ENCODE measurements around the gene STK39. TPM values are rescaled to one million over a fixed set of nuclear protein-coding genes. Genes with fewer than 3 reads are reported as not detected.
A peak's percentile ranks its signal among the peaks of the same experiment; 100 is the strongest.

The STK39 gene
- total and polyA plus RNA-seq, 2 experiments from 2014 or later: 3.2 to 14.6 TPM

GRCh38 chr2:168234407-168235085 lies 12.8 kb downstream of the STK39 start:
- TF ChIP-seq EZH2phosphoT487 (IDR thresholded peaks at IDR 0.05; ENCODE audit: insufficient read depth, low read depth) (no peak), EZH2 (IDR thresholded peaks at IDR 0.05; ENCODE audit: insufficient read depth, poor library complexity, severe bottlenecking) (no peak)

GRCh38 chr2:168233726-168234406 lies 13.5 kb downstream of the STK39 start:
- no peak overlapping the region for H2AFZ ChIP-seq
- no peaks in the 10 kb centered on the region for H3K36me3 ChIP-seq (ENCODE audit: low read depth)
- H3F3A ChIP-seq (ENCODE audit: insufficient read depth): 0 out of 2 replicates have a peak, but pooled peaks cover 7% of the 10 kb centered on the region
- no peak overlapping the region for H3K4me2 ChIP-seq (ENCODE audit: unreplicated experiment)
- H3K4me1 ChIP-seq (ENCODE audit: insufficient read depth): peaks cover 20% of the 10 kb centered on the region
- no peaks in the 10 kb centered on the region for H3K9me2 ChIP-seq (ENCODE audit: insufficient read depth)
- H3K9ac ChIP-seq: no peak overlapping the region
- TF ChIP-seq EZH2 (IDR thresholded peaks at IDR 0.05; ENCODE audit: insufficient read depth, poor library complexity, severe bottlenecking) (no peak), EZH2phosphoT487 (IDR thresholded peaks at IDR 0.05; ENCODE audit: insufficient read depth, low read depth) (no peak)
- no peaks in the 10 kb centered on the region for H4K20me1 ChIP-seq (ENCODE audit: insufficient read depth)
- 85 to 87% methylated on average over 5 of the region's 5 CpGs for WGBS, 2 experiments (ENCODE audit: low coverage in 1 of 2, low lambda C conversion rate in 2 of 2, missing lambda C conversion rate in 2 of 2)
- no peak overlapping the region for H3K27ac ChIP-seq
- no peak overlapping the region for H3K4me3 ChIP-seq
- no peaks in the 10 kb centered on the region for H3K9me3 ChIP-seq (ENCODE audit: low read depth)
- in situ Hi-C loops (cut with MboI): no loop called here
- peaks cover 66% of the 10 kb centered on the region for H3K79me2 ChIP-seq (ENCODE audit: insufficient read depth)
- no peak for DNase-seq
- H3K27me3 ChIP-seq (replicated peaks; ENCODE audit: insufficient read depth): no peaks in the 10 kb centered on the region

More at GRCh38 chr2:168234407-168235085, 12.8 kb downstream of the STK39 start:
- H3K36me3 ChIP-seq (ENCODE audit: low read depth): no peaks in the 10 kb centered on the region
- no peak overlapping the region for H3K4me2 ChIP-seq (ENCODE audit: unreplicated experiment)
- DNase-seq: peak; percentile 13
- in situ Hi-C loops (cut with MboI): no loop called here
- H3K9ac ChIP-seq: no peak overlapping the region
- no peaks in the 10 kb centered on the region for H3K9me3 ChIP-seq (ENCODE audit: low read depth)
- 98 to 100% methylated on average over 2 of the region's 2 CpGs for WGBS, 2 experiments (ENCODE audit: low coverage in 1 of 2, low lambda C conversion rate in 2 of 2, missing lambda C conversion rate in 2 of 2)
- H3K4me3 ChIP-seq: no peak overlapping the region
- H3K79me2 ChIP-seq (ENCODE audit: insufficient read depth): peaks cover 64% of the 10 kb centered on the region
- H2AFZ ChIP-seq: no peak overlapping the region
- H3F3A ChIP-seq (ENCODE audit: insufficient read depth): 0 out of 2 replicates have a peak, but pooled peaks cover 7% of the 10 kb centered on the region
- H3K27me3 ChIP-seq (replicated peaks; ENCODE audit: insufficient read depth): no peaks in the 10 kb centered on the region
- H3K27ac ChIP-seq: no peak overlapping the region
- H3K9me2 ChIP-seq (ENCODE audit: insufficient read depth): no peaks in the 10 kb centered on the region
- H4K20me1 ChIP-seq (ENCODE audit: insufficient read depth): no peaks in the 10 kb centered on the region
- H3K4me1 ChIP-seq (ENCODE audit: insufficient read depth): peaks cover 20% of the 10 kb centered on the region

- Histone ChIP-seq H3K9ac (no peak overlapping the region), H3K4me1 (ENCODE audit: insufficient read depth) (peaks cover 20% of the 10 kb centered on the region), H3K27me3 (replicated peaks; ENCODE audit: insufficient read depth) (no peaks in the 10 kb centered on the region), H3K36me3 (ENCODE audit: low read depth) (no peaks in the 10 kb centered on the region), H3K9me3 (ENCODE audit: low read depth) (no peaks in the 10 kb centered on the region), H3K4me3 (no peak overlapping the region), H3K9me2 (ENCODE audit: insufficient read depth) (no peaks in the 10 kb centered on the region), H3K27ac (no peak overlapping the region), H3F3A (ENCODE audit: insufficient read depth) (0 out of 2 replicates have a peak, but pooled peaks cover 5% of the 10 kb centered on the region), H2AFZ (no peak overlapping the region), H4K20me1 (ENCODE audit: insufficient read depth) (no peaks in the 10 kb centered on the region), H3K79me2 (ENCODE audit: insufficient read depth) (peaks cover 66% of the 10 kb centered on the region), H3K4me2 (ENCODE audit: unreplicated experiment) (no peak overlapping the region)
- WGBS, 2 experiments (ENCODE audit: low coverage in 1 of 2, low lambda C conversion rate in 2 of 2, missing lambda C conversion rate in 2 of 2): 73 to 79% methylated on average over 2 of the region's 2 CpGs
- in situ Hi-C loops (cut with MboI): no loop called here
- TF ChIP-seq EZH2phosphoT487 (IDR thresholded peaks at IDR 0.05; ENCODE audit: insufficient read depth, low read depth) (no peak), EZH2 (IDR thresholded peaks at IDR 0.05; ENCODE audit: insufficient read depth, poor library complexity, severe bottlenecking) (no peak)
- DNase-seq: no peak
Measured at GRCh38 chr2:168233166-168233565, 14.2 kb downstream of the STK39 start.

GRCh38 chr2:168231609-168232241 lies 15.7 kb downstream of the STK39 start:
- Histone ChIP-seq H2AFZ (no peak overlapping the region), H3K4me1 (ENCODE audit: insufficient read depth) (peaks cover 12% of the 10 kb centered on the region), H3K36me3 (ENCODE audit: low read depth) (no peaks in the 10 kb centered on the region), H3K27me3 (replicated peaks; ENCODE audit: insufficient read depth) (no peaks in the 10 kb centered on the region), H3F3A (ENCODE audit: insufficient read depth) (no peaks in the 10 kb centered on the region), H3K27ac (no peak overlapping the region), H3K4me2 (ENCODE audit: unreplicated experiment) (no peak overlapping the region), H3K9me2 (ENCODE audit: insufficient read depth) (no peaks in the 10 kb centered on the region), H3K4me3 (no peak overlapping the region), H4K20me1 (ENCODE audit: insufficient read depth) (no peaks in the 10 kb centered on the region), H3K9ac (no peak overlapping the region), H3K9me3 (ENCODE audit: low read depth) (no peaks in the 10 kb centered on the region), H3K79me2 (ENCODE audit: insufficient read depth) (peaks cover 67% of the 10 kb centered on the region)
- DNase-seq: no peak
- WGBS, 2 experiments (ENCODE audit: low coverage in 1 of 2, low lambda C conversion rate in 2 of 2, missing lambda C conversion rate in 2 of 2): 78 to 79% methylated on average over 7 of the region's 7 CpGs
- TF ChIP-seq EZH2phosphoT487 (IDR thresholded peaks at IDR 0.05; ENCODE audit: insufficient read depth, low read depth) (no peak), EZH2 (IDR thresholded peaks at IDR 0.05; ENCODE audit: insufficient read depth, poor library complexity, severe bottlenecking) (no peak)
- in situ Hi-C loops (cut with MboI): no loop called here

Data from GM23248 (cell line).